PC-9 (cell line): ENCODE results near the gene MYO1E. TPM values are rescaled to one million over a fixed set of nuclear protein-coding genes. Genes with fewer than 3 reads are reported as not detected.

Source experiments
- BruUV-seq: library from RNA; stranded (reverse); fragments of 400-500 nt; replicated peaks from 2 replicates; lab custom pipeline; 2021; lab: Mats Ljungman, UMichigan
- CTCF ChIA-PET: fragments of 300-600 bp; sonication (Branson Sonifier 250); formaldehyde crosslinking; loops from one replicate; lab custom pipeline; 2022; ENCODE audit warnings: antibody characterized with exemption; lab: Charles Lee
- POLR2A ChIA-PET: fragments of 300-600 bp; sonication (Branson Sonifier 250); formaldehyde crosslinking; loops from one replicate; lab custom pipeline; 2022; ENCODE audit warnings: antibody characterized with exemption; ENCODE audit not compliant: unreplicated experiment; lab: Charles Lee
- DNase-seq, 2 experiments: peaks; one replicate each; pipeline versions ENCODE4 v3.0.0 to v3.0.0-alpha.2; 2015 to 2022; ENCODE audit warnings: mixed read lengths in 1 of 2
- H2AFZ ChIP-seq: fragments of 200-600 bp; sonication (generic); 2 replicates; pipeline ENCODE4 v1.8.1; 2017; ENCODE audit warnings: antibody characterized with exemption
- H3F3A ChIP-seq: fragments of 200-600 bp; sonication (generic); 2 replicates; pipeline ENCODE4 v1.8.1; 2017; ENCODE audit warnings: antibody characterized with exemption, mild to moderate bottlenecking, low read depth; ENCODE audit not compliant: insufficient read depth
- H3K27ac ChIP-seq: fragments of 200-600 bp; sonication (generic); 2 replicates; pipeline ENCODE4 v1.6.1; 2016; ENCODE audit warnings: mixed run types
- H3K27me3 ChIP-seq: fragments of 200-600 bp; sonication (generic); 2 replicates; pipeline ENCODE4 v1.6.1; 2016; ENCODE audit warnings: low read depth, mixed run types; ENCODE audit not compliant: insufficient read depth
- H3K36me3 ChIP-seq: fragments of 200-600 bp; sonication (generic); 2 replicates; pipeline ENCODE4 v1.6.1; 2016; ENCODE audit warnings: low read depth, mixed run types
- H3K4me1 ChIP-seq: fragments of 200-600 bp; sonication (generic); replicated peaks from 2 replicates; pipeline ENCODE4 v1.6.1; 2016; ENCODE audit warnings: mixed run types; ENCODE audit not compliant: insufficient read depth
- H3K4me2 ChIP-seq: fragments of 200-600 bp; sonication (generic); 2 replicates; pipeline ENCODE4 v1.6.1; 2017; ENCODE audit warnings: mixed run types
- H3K4me3 ChIP-seq: fragments of 200-600 bp; sonication (generic); 2 replicates; pipeline ENCODE4 v1.6.1; 2016; ENCODE audit warnings: mixed run types
- H3K79me2 ChIP-seq: fragments of 200-600 bp; sonication (generic); 2 replicates; pipeline ENCODE4 v1.6.1; 2017; ENCODE audit warnings: low read depth, mixed run types
- H3K9me2 ChIP-seq: fragments of 200-600 bp; sonication (generic); 2 replicates; pipeline ENCODE4 v1.8.1; 2017; ENCODE audit warnings: mild to moderate bottlenecking; ENCODE audit not compliant: insufficient read depth
- H3K9me3 ChIP-seq: fragments of 200-600 bp; sonication (generic); 2 replicates; pipeline ENCODE4 v1.8.1; 2016; ENCODE audit warnings: low read depth; ENCODE audit not compliant: insufficient read depth
- H4K20me1 ChIP-seq: fragments of 200-600 bp; sonication (generic); 2 replicates; pipeline ENCODE4 v1.8.1; 2017; ENCODE audit not compliant: insufficient read depth
- CTCF ChIP-seq: fragments of 200-600 bp; sonication (generic); conservative IDR thresholded peaks from 2 replicates; pipeline ENCODE4 v1.6.1; 2017; ENCODE audit warnings: mixed run types, antibody characterized with exemption, mild to moderate bottlenecking, moderate library complexity
- EZH2 ChIP-seq: fragments of 200-600 bp; sonication (generic); IDR thresholded peaks from 2 replicates; pipeline ENCODE4 v1.8.0; 2017; ENCODE audit warnings: antibody characterized with exemption, low read depth
- intact Hi-C: fragments of 100-400 bp; cut with micrococcal nuclease; formaldehyde crosslinking; loops from one replicate; pipeline ENCODE4 v1.10.0; 2022; ENCODE audit not compliant: unreplicated experiment
- total RNA-seq: library from RNA; stranded (reverse); gene quantifications from 2 replicates; pipeline ENCODE4 v1.2.3, GENCODE V29; 2021

MYO1E gene
- total RNA-seq, 1 experiment from 2014 or later = 156 TPM

GRCh38 chr15:59221511-59222505 lies 150.9 kb downstream of the MYO1E start:
- no TSS peak for BruUV-seq
- intact Hi-C loops = no loop called here
- Histone ChIP-seq H4K20me1 (no peaks in the 10 kb centered on the region), H3K27me3 (no peaks in the 10 kb centered on the region), H2AFZ (no peak overlapping the region), H3K4me1 (no peaks in the 10 kb centered on the region), H3K4me2 (no peak overlapping the region), H3K27ac (no peak overlapping the region), H3K4me3 (no peak overlapping the region), H3K36me3 (peaks cover 12% of the 10 kb centered on the region), H3K9me3 (no peaks in the 10 kb centered on the region), H3F3A (no peaks in the 10 kb centered on the region), H3K79me2 (no peaks in the 10 kb centered on the region), H3K9me2 (no peaks in the 10 kb centered on the region)
- DNase-seq = no peak
- ChIA-PET CTCF (no interaction called here), POLR2A (interaction anchor here (0.6 kb wide), 1 partner anchor 215 kb away, joined by 3 read pairs; no protein-coding TSS in a partner anchor)
- TF ChIP-seq EZH2 (no peak), CTCF (no peak)

GRCh38 chr15:59218710-59219109 lies 154.0 kb downstream of the MYO1E start:
- H3K27ac ChIP-seq = no peak overlapping the region
- intact Hi-C loops = no loop called here
- no peak for DNase-seq
- POLR2A ChIA-PET = no interaction called here
- H3K9me3 ChIP-seq = no peaks in the 10 kb centered on the region
- no peaks in the 10 kb centered on the region for H3K27me3 ChIP-seq
- H3K79me2 ChIP-seq = no peaks in the 10 kb centered on the region
- CTCF ChIA-PET = no interaction called here
- H3K4me2 ChIP-seq = no peak overlapping the region
- H3K4me1 ChIP-seq = no peaks in the 10 kb centered on the region
- TF ChIP-seq EZH2 = no peak
- TF ChIP-seq CTCF = no peak
- H3K4me3 ChIP-seq = no peak overlapping the region
- no peaks in the 10 kb centered on the region for H4K20me1 ChIP-seq
- no peaks in the 10 kb centered on the region; the same call in 1 of the 2 replicates for H3F3A ChIP-seq
- H2AFZ ChIP-seq = no peak overlapping the region
- peaks cover 7% of the 10 kb centered on the region for H3K36me3 ChIP-seq
- H3K9me2 ChIP-seq = no peaks in the 10 kb centered on the region
- BruUV-seq = no TSS peak

GRCh38 chr15:59217876-59218498 lies 154.7 kb downstream of the MYO1E start:
- H3K4me1 ChIP-seq = no peaks in the 10 kb centered on the region
- H3K36me3 ChIP-seq = peaks cover 7% of the 10 kb centered on the region
- no TSS peak for BruUV-seq
- no peaks in the 10 kb centered on the region for H3K9me2 ChIP-seq
- H3K27me3 ChIP-seq = no peaks in the 10 kb centered on the region
- CTCF ChIA-PET = interaction anchor here (0.6 kb wide), 1 partner anchor 352 kb away, joined by 3 read pairs; no protein-coding TSS in a partner anchor
- TF ChIP-seq EZH2 (no peak), CTCF (no peak)
- no peaks in the 10 kb centered on the region for H4K20me1 ChIP-seq
- no peak overlapping the region for H2AFZ ChIP-seq
- H3K27ac ChIP-seq = no peak overlapping the region
- H3K79me2 ChIP-seq = no peaks in the 10 kb centered on the region
- no peak overlapping the region for H3K4me3 ChIP-seq
- POLR2A ChIA-PET = no interaction called here
- H3K4me2 ChIP-seq = no peak overlapping the region
- H3K9me3 ChIP-seq = no peaks in the 10 kb centered on the region
- intact Hi-C loops = no loop called here
- no peak for DNase-seq
- H3F3A ChIP-seq = no peaks in the 10 kb centered on the region; the same call in 1 of the 2 replicates
